NCI-H345 treated with DMSO at 0.1 percent for 48 hours (cell line): ENCODE results near the gene TMEM125.

Experiments used
- DNase-seq: peaks from one replicate; lab custom pipeline; 2025; ENCODE audit not compliant: unreplicated experiment; lab: John Stamatoyannopoulos, UW

Gene TMEM125

GRCh38 chr1:43272576-43273571 is 3.1 kb downstream of the TMEM125 start:
- DNase-seq: no peak

- DNase-seq: no peak
These were observed 3.9 kb downstream of the TMEM125 start for GRCh38 chr1:43273708-43274107.

GRCh38 chr1:43274125-43274803 is 4.5 kb downstream of the TMEM125 start:
- DNase-seq: no peak

GRCh38 chr1:43274804-43275180 is 5.0 kb downstream of the TMEM125 start:
- no peak for DNase-seq

- DNase-seq: no peak
These were observed 6.2 kb downstream of the TMEM125 start for GRCh38 chr1:43275826-43276620.

GRCh38 chr1:43276673-43277072 is 6.9 kb downstream of the TMEM125 start:
- no peak for DNase-seq

- DNase-seq: no peak
These were observed 7.5 kb downstream of the TMEM125 start for GRCh38 chr1:43277116-43277876.

GRCh38 chr1:43279161-43279560 is 9.4 kb downstream of the TMEM125 start:
- no peak for DNase-seq

GRCh38 chr1:43279666-43280065 is 9.9 kb downstream of the TMEM125 start:
- DNase-seq: no peak

GRCh38 chr1:43280692-43281091 is 10.9 kb downstream of the TMEM125 start:
- DNase-seq: no peak

- no peak for DNase-seq
These were observed 12.7 kb downstream of the TMEM125 start for GRCh38 chr1:43282220-43283195.

- DNase-seq: no peak
These were observed 14.3 kb downstream of the TMEM125 start for GRCh38 chr1:43284065-43284464.

- no peak for DNase-seq
These were observed 14.8 kb downstream of the TMEM125 start for GRCh38 chr1:43284546-43285110.

GRCh38 chr1:43285269-43285990 is 15.6 kb downstream of the TMEM125 start, which contains the start of gene C1orf210:
Gene C1orf210, minus strand, starts transcription at chr1:43285581. Its CDS starts 2,311 bp downstream, at chr1:43283270.
- DNase-seq: peak; percentile 64

- no peak for DNase-seq
These were observed 16.3 kb downstream of the TMEM125 start for GRCh38 chr1:43286115-43286514.

GRCh38 chr1:43286533-43286932 is 16.8 kb downstream of the TMEM125 start:
- no peak for DNase-seq

GRCh38 chr1:43288058-43288784 is 18.4 kb downstream of the TMEM125 start:
- no peak for DNase-seq
